DMS114 treated with DMSO at 0.1 percent for 48 hours (cell line): ENCODE data around the gene SLC25A47.
"Not testable (repeated sequence)": the region's sequence is repeated elsewhere in the genome, so short reads cannot be mapped to it uniquely, and the experiment has no call there.

Experiments
- DNase-seq: peaks from one replicate; lab custom pipeline; 2025; ENCODE audit not compliant: unreplicated experiment; lab: John Stamatoyannopoulos, UW

SLC25A47 gene, protein sequence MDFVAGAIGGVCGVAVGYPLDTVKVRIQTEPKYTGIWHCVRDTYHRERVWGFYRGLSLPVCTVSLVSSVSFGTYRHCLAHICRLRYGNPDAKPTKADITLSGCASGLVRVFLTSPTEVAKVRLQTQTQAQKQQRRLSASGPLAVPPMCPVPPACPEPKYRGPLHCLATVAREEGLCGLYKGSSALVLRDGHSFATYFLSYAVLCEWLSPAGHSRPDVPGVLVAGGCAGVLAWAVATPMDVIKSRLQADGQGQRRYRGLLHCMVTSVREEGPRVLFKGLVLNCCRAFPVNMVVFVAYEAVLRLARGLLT

GRCh38 chr14:100323121-100323941, at the start of gene SLC25A47:
TSS of gene SLC25A47 (plus strand) at chr14:100323339. CDS start at chr14:100323415, 76 bp downstream.
- no peak for DNase-seq

DNA sequence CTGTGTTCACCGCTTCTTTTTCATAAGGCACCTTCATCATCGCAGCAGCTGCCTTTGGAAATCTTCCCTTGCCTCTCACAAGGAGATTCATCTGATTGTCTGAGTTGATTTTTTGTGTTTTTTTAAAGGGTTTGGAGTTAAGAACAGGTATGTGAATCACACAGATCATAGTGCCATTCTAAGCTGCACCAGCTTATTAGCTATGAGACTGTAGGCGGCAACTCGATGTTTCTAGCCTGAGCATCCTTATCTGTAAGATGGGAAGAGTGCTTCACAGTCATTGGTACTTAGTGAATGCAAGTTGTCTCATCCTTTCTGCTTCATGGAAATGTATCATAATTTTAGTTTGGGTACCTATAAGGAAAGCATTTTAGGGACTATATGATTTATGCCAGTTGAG, 48.9 kb upstream of the SLC25A47 start:
- DNase-seq: no peak

- no peak for DNase-seq
Observed at GRCh38 chr14:100275214-100275613, 47.9 kb upstream of the SLC25A47 start.

GRCh38 chr14:100278702-100279101, 44.4 kb upstream of the SLC25A47 start:
- DNase-seq: no peak

DNA sequence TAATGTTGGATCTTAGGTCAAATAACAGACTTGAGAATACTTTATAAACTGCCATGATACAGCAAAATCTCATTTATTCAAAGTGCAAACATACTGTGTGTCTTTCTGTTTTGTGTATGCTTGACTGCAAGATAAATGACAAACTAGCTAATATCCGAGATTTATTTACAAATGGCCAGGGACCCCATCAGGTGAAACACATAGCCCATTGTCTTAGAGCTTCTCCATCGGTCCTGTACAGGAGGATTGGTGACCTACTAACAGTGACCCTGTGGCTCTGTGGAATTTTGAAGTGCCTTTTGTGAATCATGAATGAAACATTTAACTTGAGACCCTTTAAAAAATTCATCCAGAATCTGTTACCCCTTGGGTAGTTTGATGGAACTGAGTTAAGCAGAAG, 44.0 kb upstream of the SLC25A47 start:
- no peak for DNase-seq

DNA sequence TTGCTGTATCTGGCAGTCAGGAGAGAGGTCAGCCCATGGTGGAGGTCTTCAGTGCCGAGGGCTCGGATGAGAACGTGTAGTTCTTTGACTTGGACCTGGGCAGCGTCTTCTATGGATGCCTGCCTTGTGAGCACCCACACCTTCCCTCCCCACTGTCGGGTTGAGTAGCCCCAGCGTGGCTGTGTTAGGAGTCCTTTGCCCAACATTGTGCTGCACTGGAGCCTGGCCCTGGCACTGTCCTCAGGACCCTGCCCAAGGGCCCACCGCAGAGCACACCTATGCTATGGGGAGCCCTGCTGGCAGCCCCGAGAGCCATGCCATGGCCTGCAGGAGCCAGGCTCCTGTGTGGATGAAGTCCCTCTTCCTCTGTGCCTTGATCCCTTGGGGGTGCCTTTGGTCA, 43.6 kb upstream of the SLC25A47 start:
- DNase-seq: no peak

- DNase-seq: no peak
Observed at GRCh38 chr14:100281286-100282082, 41.7 kb upstream of the SLC25A47 start.

DNA sequence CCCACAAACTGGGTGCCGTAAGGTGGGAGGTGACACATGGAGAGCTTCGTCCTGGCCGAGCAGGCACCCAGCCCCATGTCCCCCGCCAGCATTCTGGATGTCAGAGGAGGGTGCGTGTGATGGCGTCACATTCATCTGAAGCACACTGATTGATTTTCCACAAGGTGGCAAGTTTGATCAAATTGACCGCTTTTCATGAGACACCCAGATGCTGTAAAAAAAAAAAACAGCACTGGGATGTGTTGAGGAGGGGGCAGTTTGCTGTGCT, 41.1 kb upstream of the SLC25A47 start:
- no peak for DNase-seq

- no peak for DNase-seq
Observed at GRCh38 chr14:100282766-100283419, 40.2 kb upstream of the SLC25A47 start.

GRCh38 chr14:100283436-100283835, 39.7 kb upstream of the SLC25A47 start:
- not testable (repeated sequence) for DNase-seq

- no peak for DNase-seq
Observed at GRCh38 chr14:100283984-100284881, 38.9 kb upstream of the SLC25A47 start.

- peak; percentile 12 for DNase-seq
Observed at GRCh38 chr14:100285021-100285912, 37.9 kb upstream of the SLC25A47 start.

DNA sequence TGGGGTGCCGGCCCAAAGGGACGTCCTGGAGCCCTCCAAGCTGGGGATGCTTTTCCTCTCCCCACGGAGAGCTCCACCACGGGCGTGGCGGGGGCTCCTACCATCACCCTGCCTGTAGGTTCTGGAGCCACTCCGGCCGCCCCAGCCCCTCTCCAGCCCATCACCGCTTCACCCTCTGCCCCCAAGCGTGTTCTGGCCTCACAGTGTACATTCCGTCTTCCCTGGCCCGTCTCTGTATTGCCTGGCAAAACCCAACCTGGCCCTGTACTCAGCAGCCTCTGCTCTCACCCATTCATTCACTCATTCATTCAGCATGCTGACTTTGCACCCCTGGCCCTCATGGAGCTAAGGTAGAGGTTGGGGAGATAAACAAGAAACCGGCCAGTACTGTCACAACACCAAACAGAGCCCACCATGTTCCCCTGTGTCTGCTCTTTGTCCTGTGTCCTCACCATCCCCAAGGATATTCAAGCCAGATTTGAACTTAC, 37.2 kb upstream of the SLC25A47 start:
- DNase-seq: no peak

DNA sequence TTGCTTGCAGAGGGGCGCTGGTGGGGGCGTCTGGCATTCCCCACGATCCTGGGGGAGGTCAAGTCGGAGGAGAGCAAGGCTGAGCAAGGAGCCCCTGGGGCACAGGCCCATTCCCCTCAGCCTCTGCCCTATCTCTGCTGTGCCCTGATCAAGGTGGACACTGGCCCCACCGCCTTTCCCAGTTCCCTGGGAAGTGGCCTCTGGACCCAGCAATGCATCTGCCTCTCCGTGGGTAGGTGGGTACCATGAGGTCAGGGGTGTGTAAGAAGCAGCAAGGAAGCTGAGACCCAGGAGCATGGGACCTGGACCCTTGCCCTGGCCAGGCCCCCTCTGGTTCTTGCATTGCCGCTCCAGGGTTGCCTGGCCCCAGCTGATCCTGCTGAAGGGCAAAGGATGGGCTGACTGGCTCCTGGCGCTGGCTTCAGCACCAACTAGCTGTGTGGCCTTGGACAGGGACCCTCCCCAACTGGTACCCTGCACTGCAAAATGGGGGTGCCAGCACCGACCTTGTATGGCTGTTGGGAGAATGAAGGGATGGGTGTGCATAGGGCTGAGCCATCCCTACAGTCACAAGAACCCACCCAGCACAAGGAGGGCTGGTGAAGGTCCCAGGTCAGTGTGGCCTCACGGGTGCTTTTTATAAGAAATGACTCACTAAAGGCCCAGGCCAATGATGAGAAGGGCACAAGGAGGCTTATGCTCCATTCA, 36.5 kb upstream of the SLC25A47 start:
- DNase-seq: no peak

DNA sequence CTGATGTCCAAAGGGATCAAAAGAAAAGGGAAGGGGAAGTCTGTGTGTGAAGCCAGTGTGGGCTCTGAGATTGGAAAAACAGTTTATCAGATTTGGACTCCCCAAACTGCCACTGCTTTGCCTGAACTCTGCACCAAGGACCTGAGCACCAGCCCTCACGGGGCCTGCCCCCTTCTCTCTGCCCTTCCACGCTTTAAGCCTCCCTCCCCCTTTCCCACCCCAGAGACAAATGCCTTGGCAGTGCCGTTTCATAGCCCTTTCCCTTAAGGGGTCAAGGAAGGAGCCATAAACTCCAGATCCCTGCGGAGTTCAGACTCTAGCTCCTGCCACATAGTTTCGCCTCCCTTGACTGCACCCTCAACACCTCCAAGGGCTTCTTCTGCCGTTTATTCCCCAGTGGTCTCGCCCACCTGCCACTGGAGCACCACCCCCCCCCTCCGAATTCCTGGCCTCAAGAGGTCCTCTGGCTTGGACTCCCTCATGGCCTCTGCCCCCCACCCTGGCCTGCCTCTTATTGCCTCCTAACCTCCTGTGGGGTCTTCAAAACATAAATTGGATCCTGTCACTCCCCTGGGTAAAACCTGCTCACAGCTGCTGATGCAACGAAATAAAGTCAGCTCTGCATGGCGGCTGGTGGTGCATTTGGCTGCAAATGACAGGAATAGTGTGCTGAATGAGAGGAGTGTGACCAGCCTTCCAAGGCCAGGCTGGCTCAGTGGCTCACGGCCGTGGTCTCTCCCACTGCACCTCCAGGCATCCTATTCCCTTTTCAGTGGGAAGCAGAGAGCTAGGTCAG, 35.7 kb upstream of the SLC25A47 start:
- DNase-seq: no peak

DNA sequence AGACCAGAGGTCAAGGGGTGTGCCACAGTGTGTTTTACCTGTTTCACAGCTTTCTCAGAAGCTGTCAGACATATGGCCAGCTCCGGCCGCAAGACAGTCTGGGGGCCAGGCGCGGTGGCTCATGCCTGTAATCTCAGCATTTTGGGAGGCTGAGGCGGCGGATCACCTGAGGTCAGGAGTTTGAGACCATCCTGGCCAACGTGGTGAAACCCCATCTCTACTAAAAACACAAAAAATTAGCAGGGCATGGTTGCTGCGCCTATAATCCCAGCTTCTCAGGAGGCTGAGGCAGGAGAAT, 35.2 kb upstream of the SLC25A47 start:
- not testable (repeated sequence) for DNase-seq

DNA sequence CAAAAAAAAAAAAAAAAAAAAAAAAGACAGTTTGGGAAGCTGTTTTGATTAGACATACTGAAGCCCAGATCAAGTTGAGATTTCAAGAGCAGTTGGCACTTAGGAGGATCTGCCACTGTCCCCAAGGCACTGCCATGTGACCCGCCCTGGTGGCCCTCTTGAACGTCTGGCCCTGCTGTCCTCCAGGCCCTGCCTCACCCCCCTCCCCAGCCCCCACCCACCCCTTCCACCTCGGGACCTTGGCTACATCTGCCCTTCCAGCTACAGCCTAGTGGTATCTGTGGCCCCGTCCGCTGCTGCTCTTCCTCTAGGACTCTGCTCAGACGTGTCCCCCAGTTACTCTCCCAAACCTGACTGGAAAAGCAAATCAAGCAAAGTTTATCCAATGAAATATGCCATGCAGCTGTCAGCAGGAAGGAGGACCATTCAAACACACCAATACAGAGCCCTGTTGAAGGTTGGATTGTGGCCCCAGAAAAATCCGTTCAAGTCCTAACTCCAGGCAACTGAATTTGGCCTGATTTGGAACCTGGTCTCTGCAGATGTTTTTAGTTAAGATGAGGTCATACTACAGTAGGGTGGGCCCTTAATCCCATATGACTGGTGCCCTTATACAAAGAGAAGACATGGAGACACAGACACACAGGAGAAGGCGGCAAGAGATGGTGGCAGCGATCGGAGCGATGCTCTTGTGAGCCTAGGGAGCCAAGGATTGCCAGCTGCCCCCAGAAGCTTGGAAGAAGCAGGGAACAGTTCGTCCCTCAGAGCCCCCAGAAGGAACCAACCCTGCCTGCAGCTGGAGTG, 34.6 kb upstream of the SLC25A47 start:
- no peak for DNase-seq
